Retina (tissue), 1 donor: ENCODE data around the gene CACNG1.

Experiments used
- DNase-seq: peaks from one replicate; pipeline ENCODE4 v3.0.0-alpha.2; 2016

CACNG1 gene

DNA sequence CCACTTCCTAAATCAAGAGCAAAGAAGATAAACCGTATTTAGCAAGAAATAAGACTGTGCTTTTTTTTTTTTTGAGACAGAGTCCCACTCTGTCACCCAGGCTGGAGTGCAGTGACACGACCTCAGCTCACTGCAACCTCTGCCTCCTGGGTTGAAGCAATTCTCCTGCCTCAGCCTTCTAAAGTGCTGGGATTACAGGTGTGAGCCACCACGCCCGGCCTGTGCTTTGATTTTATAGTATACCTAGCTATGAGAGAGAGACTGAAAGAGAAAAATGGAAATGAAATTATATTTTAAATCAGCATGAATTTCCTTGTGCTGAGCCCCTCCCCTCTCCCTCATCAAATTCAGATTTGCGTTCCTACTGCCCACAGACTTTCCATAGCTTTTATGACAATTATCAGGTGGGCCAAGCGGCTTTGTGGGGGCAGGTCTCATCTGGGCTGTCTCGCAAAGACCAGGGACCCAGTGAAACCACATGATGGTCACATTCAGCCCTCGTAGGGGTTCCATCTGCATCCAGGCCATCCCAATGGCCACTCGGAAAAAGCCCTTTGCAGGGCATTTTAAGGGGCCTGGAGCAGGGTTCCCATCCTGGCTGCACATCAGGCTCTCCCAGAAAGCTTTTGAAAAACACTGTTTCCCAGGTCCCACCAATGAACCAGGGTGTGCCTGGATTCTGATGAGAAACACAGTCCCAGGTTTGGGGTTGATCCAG is 8.5 kb downstream of the CACNG1 start:
- DNase-seq: no peak

- no peak for DNase-seq
Measured at GRCh38 chr17:67053438-67054000, 9.2 kb downstream of the CACNG1 start.

DNA sequence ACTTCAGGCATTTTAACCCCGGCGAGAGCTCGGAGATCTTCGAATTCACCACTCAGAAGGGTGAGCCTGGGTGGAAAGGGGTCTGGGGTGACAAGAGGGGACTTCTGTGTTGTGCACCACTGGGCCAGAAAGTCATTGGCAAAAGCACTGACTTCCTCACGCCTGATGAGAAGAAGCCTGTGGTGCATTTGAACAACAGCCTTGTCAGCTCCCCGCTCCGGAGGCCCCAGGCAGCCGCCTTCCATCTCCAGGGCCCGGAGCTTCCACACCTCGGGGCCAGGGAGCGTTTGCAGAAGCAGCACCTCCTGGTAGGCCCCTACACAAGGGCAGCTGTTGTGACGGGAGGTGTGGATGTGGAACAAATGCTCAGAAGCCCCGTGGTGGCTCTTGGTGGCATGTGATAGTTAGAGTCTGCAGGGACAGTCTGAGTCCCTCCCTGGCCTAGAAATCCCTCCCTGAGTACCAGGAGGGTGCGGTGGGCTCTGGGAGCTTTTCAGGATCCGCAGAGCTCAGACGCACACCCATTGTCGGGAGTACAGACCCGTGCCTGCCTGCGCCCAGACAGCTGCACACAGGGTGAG is 9.7 kb downstream of the CACNG1 start:
- no peak for DNase-seq

DNA sequence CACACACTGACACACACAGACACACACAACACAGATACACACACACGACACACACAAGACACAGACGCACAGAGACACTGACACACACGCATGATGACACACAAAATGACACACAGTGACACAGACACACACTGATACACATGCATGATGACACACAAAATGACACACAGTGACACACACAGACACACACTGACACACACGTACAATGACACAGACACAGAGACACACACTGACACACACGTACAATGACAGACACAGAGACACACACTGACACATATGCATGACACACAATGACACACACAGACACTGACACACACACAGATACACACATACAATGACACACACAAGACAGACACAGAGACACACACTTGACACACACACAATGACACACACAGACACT is 10.3 kb downstream of the CACNG1 start:
- no peak for DNase-seq

GRCh38 chr17:67055041-67055443 is 10.7 kb downstream of the CACNG1 start:
- no peak for DNase-seq

GRCh38 chr17:67055811-67056745 is 11.7 kb downstream of the CACNG1 start:
- no peak for DNase-seq

DNA sequence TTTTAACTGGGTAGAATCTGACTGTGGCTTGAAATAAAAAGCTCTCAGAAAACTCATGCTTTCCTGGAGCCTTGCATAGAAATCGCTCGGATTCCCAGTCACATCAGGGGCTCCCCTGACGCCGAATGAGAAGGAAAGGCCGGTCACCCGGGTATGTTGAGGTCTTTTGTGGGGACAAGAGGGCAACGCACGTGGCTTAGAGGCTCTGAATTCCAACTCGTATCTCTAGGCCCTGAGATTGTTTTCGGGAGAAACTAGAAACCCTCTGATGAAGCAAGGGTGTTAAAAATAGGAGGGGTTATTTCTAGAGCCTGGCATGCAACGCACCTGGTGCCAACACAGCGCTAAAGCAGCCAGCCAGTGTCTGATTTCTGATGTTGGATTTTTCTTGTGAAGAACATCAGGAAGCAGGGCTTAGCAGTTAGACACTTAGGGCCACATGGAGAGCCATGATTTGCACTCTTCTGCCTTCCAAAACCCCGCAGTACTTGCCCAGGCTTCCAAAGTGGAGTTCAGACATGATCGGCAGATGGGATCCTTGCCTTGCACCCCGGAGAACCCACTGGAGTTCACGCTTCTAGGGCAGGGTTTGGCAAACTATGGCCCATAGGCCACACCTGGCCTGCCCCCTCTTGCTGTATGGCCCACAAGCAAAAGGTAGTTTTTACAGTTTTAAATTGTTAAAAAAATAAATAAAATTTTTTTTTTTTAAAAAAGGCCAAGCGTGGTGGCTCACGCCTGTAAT is 12.6 kb downstream of the CACNG1 start:
- DNase-seq: no peak

GRCh38 chr17:67058036-67058435 is 13.7 kb downstream of the CACNG1 start:
- DNase-seq: no peak

DNA sequence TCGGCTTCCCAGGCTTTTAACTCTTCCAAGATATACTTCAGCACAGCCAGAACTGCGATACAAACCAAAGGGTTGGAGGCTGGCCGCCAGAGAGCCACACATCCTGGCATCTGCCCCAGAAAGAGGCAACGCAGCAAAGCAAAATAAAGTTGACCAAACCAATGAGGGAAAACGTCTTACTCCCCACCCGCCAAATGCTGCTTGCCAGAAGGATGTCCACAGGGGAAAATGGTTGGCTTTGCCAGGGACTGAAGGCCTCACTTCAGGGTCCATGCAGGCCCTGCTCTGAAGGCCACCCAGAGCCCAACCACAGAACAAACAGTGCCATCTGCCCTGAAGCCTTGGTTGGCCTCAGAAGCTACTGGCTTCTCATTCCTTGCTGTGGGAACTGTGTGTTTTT is 15.0 kb downstream of the CACNG1 start:
- no peak for DNase-seq

DNA sequence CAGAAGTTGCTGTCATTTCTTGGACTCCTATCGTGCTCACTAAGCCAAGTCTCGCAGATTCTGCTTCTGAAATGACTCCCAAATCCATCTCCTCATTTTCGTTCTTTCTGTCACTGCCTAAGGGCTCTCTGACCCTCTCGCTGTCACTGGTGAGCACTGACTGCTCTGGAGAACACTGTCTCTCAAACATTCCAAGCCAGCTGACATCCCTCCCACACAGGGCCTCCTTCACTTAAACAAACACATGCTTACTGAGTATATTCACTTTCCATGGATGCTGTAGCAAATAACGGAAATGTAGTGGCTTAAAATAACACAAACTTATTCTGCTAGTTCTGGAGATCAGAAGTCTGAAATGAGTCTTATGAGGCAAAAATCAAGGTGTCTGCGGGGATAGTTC is 18.8 kb downstream of the CACNG1 start:
- no peak for DNase-seq

- DNase-seq: no peak
Measured at GRCh38 chr17:67066717-67067116, 22.4 kb downstream of the CACNG1 start.

- DNase-seq: no peak
Measured at GRCh38 chr17:67067571-67068482, 23.5 kb downstream of the CACNG1 start.

GRCh38 chr17:67068999-67069398 is 24.6 kb downstream of the CACNG1 start:
- DNase-seq: no peak

DNA sequence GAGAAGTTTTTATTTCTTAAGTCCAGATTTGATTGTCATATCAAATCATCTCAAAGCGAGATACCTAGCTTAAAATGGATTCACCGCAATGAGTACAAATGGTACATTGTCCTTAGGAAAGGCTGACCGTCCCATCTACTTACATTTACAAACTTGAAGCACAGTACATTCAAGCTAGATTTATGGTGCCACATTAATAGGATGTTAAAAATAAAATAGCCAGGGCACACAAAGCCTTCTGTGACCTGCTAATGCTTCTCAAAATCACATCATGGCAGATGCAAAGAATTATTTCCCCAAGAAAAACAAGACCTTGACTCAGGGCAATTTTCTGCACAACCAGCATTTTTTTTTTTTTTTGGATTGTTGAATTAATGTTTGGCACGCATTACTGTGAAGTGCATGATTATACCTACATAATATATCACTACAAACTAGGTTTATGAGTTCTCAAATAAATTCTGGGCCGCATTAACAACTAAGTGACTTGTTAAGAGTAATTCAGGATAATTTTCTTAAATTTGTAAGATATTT is 25.3 kb downstream of the CACNG1 start:
- no peak for DNase-seq

- no peak for DNase-seq
Measured at GRCh38 chr17:67071595-67071994, 27.2 kb downstream of the CACNG1 start.

DNA sequence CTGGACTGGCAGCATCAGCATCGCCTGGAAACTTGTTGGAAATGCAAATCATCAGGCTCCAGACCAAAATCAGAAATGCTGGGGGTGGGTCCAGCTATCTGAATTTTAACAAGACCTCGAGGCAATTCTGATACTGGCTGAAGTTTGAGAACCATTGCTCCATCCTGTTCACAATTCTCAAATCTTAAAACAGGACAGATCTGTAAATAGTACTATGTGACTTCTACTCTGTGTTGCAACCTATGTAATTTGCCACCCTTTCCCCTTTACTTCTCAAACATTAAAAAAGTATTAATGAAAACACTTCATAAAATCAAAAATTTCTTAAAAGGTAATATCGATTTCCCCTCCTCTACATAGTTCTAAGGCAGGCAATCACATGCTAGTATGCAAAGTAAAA is 28.5 kb downstream of the CACNG1 start:
- DNase-seq: no peak

GRCh38 chr17:67074781-67075180 is 30.4 kb downstream of the CACNG1 start:
- DNase-seq: no peak

DNA sequence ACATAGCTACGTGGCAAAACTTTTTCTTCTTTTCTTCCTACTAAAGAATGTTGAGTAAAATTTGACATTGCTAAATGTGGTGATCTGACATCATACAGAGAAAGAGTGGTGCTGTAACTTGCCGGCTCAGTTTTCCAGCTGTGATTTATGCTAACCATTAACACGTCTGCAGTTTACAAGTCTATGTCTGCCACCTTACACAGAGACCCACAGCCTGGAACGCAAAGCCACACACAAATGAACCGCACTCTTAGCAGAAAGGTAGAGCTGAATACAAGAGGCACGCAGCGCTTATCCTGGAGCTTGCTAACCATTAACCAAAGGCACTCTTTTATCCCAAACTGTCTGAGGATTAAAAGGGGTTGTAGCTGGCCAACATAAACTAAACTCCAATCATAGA is 31.9 kb downstream of the CACNG1 start:
- no peak for DNase-seq

GRCh38 chr17:67078292-67078691 is 33.9 kb downstream of the CACNG1 start:
- DNase-seq: no peak

GRCh38 chr17:67079491-67079890 is 35.1 kb downstream of the CACNG1 start:
- no peak for DNase-seq

DNA sequence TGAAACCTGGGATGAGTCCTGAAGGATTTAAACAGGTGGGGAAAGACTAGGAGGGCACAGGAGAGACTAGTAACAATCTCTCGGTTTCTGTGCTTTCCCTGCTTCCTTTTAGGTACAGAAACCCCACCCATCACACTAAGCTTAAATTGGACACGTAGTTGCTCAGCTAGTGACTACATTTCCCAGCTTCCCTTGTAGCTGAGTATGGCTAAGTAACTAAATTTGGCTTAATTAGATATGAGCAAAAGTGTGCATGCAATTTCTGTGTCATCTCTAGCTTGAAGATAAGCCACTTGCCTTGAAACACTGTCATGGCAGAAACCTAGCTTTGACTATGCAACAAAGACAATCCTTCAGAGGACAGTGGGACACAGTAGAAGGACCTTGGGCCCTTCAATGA is 36.5 kb downstream of the CACNG1 start:
- DNase-seq: no peak
